ENCODE results near the gene SHCBP1L. TPM values are rescaled to one million over a fixed set of nuclear protein-coding genes. Genes with fewer than 3 reads are reported as not detected.

SHCBP1L gene
- total RNA-seq, 1 experiment from 2014 or later: not detected

DNA sequence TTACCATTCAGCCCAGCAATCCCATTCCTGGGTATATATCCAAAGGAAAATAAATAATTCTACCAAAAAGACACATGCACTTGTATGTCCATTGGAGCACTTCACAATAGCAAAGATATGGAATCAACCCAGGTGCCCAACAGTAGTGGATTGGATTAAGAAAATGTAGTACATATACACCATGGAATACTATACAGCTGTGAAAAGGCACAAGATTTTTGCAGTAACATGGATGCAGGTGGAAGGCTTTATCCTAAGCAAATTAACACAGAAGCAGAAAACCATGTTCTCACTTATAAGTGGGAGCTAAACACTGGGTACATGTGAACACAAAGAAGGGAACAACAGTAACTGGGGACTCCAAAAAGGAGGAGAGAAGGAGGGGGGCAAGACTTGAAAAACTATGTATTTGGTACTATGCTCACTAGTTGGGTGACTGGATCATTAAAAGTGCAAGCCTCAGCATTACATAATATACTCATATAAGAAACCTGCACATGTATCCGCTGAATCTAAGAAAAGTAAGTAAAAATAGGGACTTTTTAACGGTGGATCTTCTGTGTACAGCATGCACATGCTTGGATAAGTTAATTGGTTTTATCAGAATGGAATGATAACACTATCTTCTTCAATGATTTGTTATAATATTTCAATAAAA is 3.9 kb upstream of the SHCBP1L start:
- WGBS (ENCODE audit: extremely low coverage, insufficient read length, low lambda C conversion rate): no CpG with 5 or more reads among the region's 2 CpGs
- no peak overlapping the region for H3K27ac ChIP-seq (ENCODE audit: insufficient read length, low read depth, low read length)

More for the DNA sequence above, 3.9 kb upstream of the SHCBP1L start:
- no peak overlapping the region for H2AK5ac ChIP-seq (ENCODE audit: insufficient read length, low read length)
- Mint-ChIP-seq H3K9me3 (peaks cover 9 to 13% of the 10 kb centered on the region in 2 experiments; a peak in 4 of 5 replicates), H3K4me3 (no peak overlapping the region), H3K27ac (peak overlapping the region in 2 of 3 experiments; percentile 70 to 75; a peak in 3 of 7 replicates), H3K27me3 (ENCODE audit: low read depth) (no peaks in the 10 kb centered on the region), H3K36me3 (ENCODE audit: insufficient read depth in 1 of 3, low read depth in 3 of 3) (peaks cover 2 to 24% (median 3%) of the 10 kb centered on the region in 3 experiments; a peak in 5 of 7 replicates), H3K4me1 (peaks cover 21 to 25% of the 10 kb centered on the region in 2 experiments)
- H2BK5ac ChIP-seq (ENCODE audit: insufficient read length, low read length): no peak overlapping the region
- no peak overlapping the region for H3K56ac ChIP-seq (ENCODE audit: insufficient read length, low read depth, low read length)
- H2BK12ac ChIP-seq (ENCODE audit: insufficient read length, low read depth, low read length): no peak overlapping the region
- no peak overlapping the region for H3K23ac ChIP-seq (ENCODE audit: insufficient read length, low read depth, low read length)
- H4K8ac ChIP-seq (replicated peaks; ENCODE audit: insufficient read length, low read depth, low read length): no peak overlapping the region
- no peak overlapping the region for H4K91ac ChIP-seq (ENCODE audit: insufficient read length, low read depth, low read length)
- H4K20me1 ChIP-seq (ENCODE audit: control insufficient read depth, insufficient read depth, insufficient read length): no peaks in the 10 kb centered on the region
- H3K27me3 ChIP-seq (ENCODE audit: insufficient read depth, low read length): no peaks in the 10 kb centered on the region
- H3K4ac ChIP-seq (ENCODE audit: low read depth, low read length): no peak overlapping the region
- no peak overlapping the region for H2BK15ac ChIP-seq (ENCODE audit: low read depth, low read length)
- H3K79me2 ChIP-seq (ENCODE audit: insufficient read depth, low read length): no peaks in the 10 kb centered on the region
- no peaks in the 10 kb centered on the region for H3K4me1 ChIP-seq (ENCODE audit: insufficient read depth, low read length)
- H3T11ph ChIP-seq (ENCODE audit: low read length): no peak overlapping the region
- no peak overlapping the region for H4K5ac ChIP-seq (ENCODE audit: insufficient read length, low read depth, low read length)
- H3K18ac ChIP-seq (ENCODE audit: insufficient read length, low read depth, low read length): no peak overlapping the region
- no peak overlapping the region for H2BK120ac ChIP-seq (ENCODE audit: low read depth, low read length, poor library complexity, severe bottlenecking)
- DNase-seq: no peak
- TF ChIP-seq, protein P1, sequence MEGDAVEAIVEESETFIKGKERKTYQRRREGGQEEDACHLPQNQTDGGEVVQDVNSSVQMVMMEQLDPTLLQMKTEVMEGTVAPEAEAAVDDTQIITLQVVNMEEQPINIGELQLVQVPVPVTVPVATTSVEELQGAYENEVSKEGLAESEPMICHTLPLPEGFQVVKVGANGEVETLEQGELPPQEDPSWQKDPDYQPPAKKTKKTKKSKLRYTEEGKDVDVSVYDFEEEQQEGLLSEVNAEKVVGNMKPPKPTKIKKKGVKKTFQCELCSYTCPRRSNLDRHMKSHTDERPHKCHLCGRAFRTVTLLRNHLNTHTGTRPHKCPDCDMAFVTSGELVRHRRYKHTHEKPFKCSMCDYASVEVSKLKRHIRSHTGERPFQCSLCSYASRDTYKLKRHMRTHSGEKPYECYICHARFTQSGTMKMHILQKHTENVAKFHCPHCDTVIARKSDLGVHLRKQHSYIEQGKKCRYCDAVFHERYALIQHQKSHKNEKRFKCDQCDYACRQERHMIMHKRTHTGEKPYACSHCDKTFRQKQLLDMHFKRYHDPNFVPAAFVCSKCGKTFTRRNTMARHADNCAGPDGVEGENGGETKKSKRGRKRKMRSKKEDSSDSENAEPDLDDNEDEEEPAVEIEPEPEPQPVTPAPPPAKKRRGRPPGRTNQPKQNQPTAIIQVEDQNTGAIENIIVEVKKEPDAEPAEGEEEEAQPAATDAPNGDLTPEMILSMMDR (conservative IDR thresholded peaks at IDR 0.05): no peak
- H2AFZ ChIP-seq (ENCODE audit: low read length): no peak overlapping the region
- no peak overlapping the region for H3K9ac ChIP-seq (ENCODE audit: extremely low read depth, insufficient read length, low read length)
- H3K9me3 ChIP-seq (ENCODE audit: control insufficient read depth, low read depth, low read length): no peaks in the 10 kb centered on the region
- no peak overlapping the region for H2BK20ac ChIP-seq (ENCODE audit: low read depth, low read length, poor library complexity, severe bottlenecking)
- H3K23me2 ChIP-seq (ENCODE audit: insufficient read length, low read depth, low read length, poor library complexity, severe bottlenecking): no peaks in the 10 kb centered on the region
- H3K4me2 ChIP-seq (ENCODE audit: insufficient read depth, insufficient read length, low read length): no peak overlapping the region
- H3K14ac ChIP-seq (ENCODE audit: insufficient read depth, low read length): no peak overlapping the region
- H3K79me1 ChIP-seq (ENCODE audit: insufficient read depth, low read depth, low read length, poor library complexity, severe bottlenecking): no peaks in the 10 kb centered on the region
